Stomach (tissue), 4 donors: ENCODE results near the gene RASGRP3.

Experiments
- POLR2A ChIP-seq, 4 donors: fragments of 450-650 bp; IDR thresholded peaks; one replicate each; pipeline ENCODE4 v1.6.1; 2016; ENCODE audit warnings: antibody characterized with exemption in 4 of 4, control low read depth in 2 of 4, mild to moderate bottlenecking in 1 of 4, moderate library complexity in 1 of 4
- POLR2AphosphoS5 ChIP-seq, 3 donors: sonication (generic); formaldehyde crosslinking; IDR thresholded peaks; one replicate each; pipeline ENCODE4 v1.6.1; 2016; ENCODE audit warnings: antibody characterized with exemption in 3 of 3
- TF ChIP-seq, protein P1 (sequence below), 7 experiments: fragments of 450-650 bp in 4 of 7; fragments of 200-600 bp in 3 of 7; sonication (generic) in 3 of 7; IDR thresholded peaks; one replicate each; pipeline ENCODE4 v1.5.1; 2016 to 2019; ENCODE audit warnings: antibody characterized with exemption in 7 of 7, control low read depth in 2 of 7, mild to moderate bottlenecking in 1 of 7

- TF ChIP-seq, protein P1, sequence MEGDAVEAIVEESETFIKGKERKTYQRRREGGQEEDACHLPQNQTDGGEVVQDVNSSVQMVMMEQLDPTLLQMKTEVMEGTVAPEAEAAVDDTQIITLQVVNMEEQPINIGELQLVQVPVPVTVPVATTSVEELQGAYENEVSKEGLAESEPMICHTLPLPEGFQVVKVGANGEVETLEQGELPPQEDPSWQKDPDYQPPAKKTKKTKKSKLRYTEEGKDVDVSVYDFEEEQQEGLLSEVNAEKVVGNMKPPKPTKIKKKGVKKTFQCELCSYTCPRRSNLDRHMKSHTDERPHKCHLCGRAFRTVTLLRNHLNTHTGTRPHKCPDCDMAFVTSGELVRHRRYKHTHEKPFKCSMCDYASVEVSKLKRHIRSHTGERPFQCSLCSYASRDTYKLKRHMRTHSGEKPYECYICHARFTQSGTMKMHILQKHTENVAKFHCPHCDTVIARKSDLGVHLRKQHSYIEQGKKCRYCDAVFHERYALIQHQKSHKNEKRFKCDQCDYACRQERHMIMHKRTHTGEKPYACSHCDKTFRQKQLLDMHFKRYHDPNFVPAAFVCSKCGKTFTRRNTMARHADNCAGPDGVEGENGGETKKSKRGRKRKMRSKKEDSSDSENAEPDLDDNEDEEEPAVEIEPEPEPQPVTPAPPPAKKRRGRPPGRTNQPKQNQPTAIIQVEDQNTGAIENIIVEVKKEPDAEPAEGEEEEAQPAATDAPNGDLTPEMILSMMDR (IDR thresholded peaks at IDR 0.05), result no peak
- TF ChIP-seq POLR2A (IDR thresholded peaks at IDR 0.05), result no peak
- TF ChIP-seq POLR2AphosphoS5 (IDR thresholded peaks at IDR 0.05), result no peak
Observed at GRCh38 chr2:33497221-33497650, 20.8 kb downstream of the RASGRP3 start.
